IMR-90 (cell line): ENCODE measurements around the gene PRKCG. TPM values are rescaled to one million over a fixed set of nuclear protein-coding genes. Genes with fewer than 3 reads are reported as not detected.

ENCODE experiments used
- ATAC-seq: fragments of 200-7000 bp; cut with Tn5 transposase; 2 replicates; pipeline ENCODE4 v1.9.1; 2020; ENCODE audit warnings: low read depth, mild to moderate bottlenecking, moderate library complexity
- BruUV-seq: library from RNA; stranded (reverse); fragments of 400-500 nt; replicated peaks from 2 replicates; lab custom pipeline; 2021; lab: Mats Ljungman, UMichigan
- CTCF ChIA-PET: fragments of 300-600 bp; formaldehyde crosslinking; extraction: SDS; loops from one replicate; lab custom pipeline; 2021; ENCODE audit warnings: antibody characterized with exemption; lab: Yijun Ruan, JAX
- POLR2A ChIA-PET: fragments of 300-600 bp; sonication (Branson Sonifier 250); formaldehyde crosslinking; loops from one replicate; lab custom pipeline; 2022; ENCODE audit warnings: antibody characterized with exemption; ENCODE audit not compliant: unreplicated experiment; lab: Charles Lee
- DNase-seq: peaks from one replicate; pipeline ENCODE4 v3.0.0; 2013
- H2AFZ ChIP-seq: replicated peaks from 2 replicates; pipeline ENCODE3; 2013; ENCODE audit warnings: low read length, mild to moderate bottlenecking; ENCODE audit not compliant: poor library complexity
- H2AK5ac ChIP-seq: 2 replicates; pipeline ENCODE4 v1.6.1; 2013; ENCODE audit warnings: low read depth, low read length, inconsistent platforms
- H2AK9ac ChIP-seq: replicated peaks from 2 replicates; pipeline ENCODE3; 2013; ENCODE audit warnings: mild to moderate bottlenecking, low read depth, low read length, moderate library complexity; ENCODE audit not compliant: poor library complexity
- H2BK120ac ChIP-seq: 2 replicates; pipeline ENCODE4 v1.6.1; 2013; ENCODE audit warnings: low read depth, low read length, inconsistent platforms
- H2BK15ac ChIP-seq: 3 replicates; pipeline ENCODE4 v1.6.1; 2013; ENCODE audit warnings: low read depth, low read length, inconsistent platforms
- H2BK20ac ChIP-seq: 2 replicates; pipeline ENCODE4 v1.6.1; 2013; ENCODE audit warnings: low read depth, mild to moderate bottlenecking, inconsistent platforms, low read length, moderate library complexity
- H2BK5ac ChIP-seq: 2 replicates; pipeline ENCODE4 v1.6.1; 2013; ENCODE audit warnings: mild to moderate bottlenecking, low read depth, low read length, inconsistent platforms; ENCODE audit not compliant: poor library complexity, severe bottlenecking
- H3K14ac ChIP-seq: replicated peaks from 2 replicates; pipeline ENCODE4 v1.6.1; 2013; ENCODE audit warnings: low read depth, low read length, inconsistent platforms
- H3K18ac ChIP-seq: 2 replicates; pipeline ENCODE4 v1.6.1; 2013; ENCODE audit warnings: low read depth, low read length, control low read depth
- H3K23ac ChIP-seq: 2 replicates; pipeline ENCODE4 v1.6.1; 2013; ENCODE audit warnings: low read depth, low read length, inconsistent platforms
- H3K27ac ChIP-seq: 2 replicates; pipeline ENCODE4 v1.5.1; 2013; ENCODE audit warnings: mild to moderate bottlenecking, control low read depth, low read length; ENCODE audit not compliant: insufficient read depth
- H3K27me3 ChIP-seq: 2 replicates; pipeline ENCODE4 v1.6.1; 2013; ENCODE audit warnings: low read length; ENCODE audit not compliant: control insufficient read depth, insufficient read depth
- H3K36me3 ChIP-seq: 2 replicates; pipeline ENCODE4 v1.6.1; 2013; ENCODE audit warnings: low read length, mixed read lengths; ENCODE audit not compliant: control insufficient read depth, insufficient read depth
- H3K4ac ChIP-seq: 2 replicates; pipeline ENCODE4 v1.6.1; 2013; ENCODE audit warnings: low read depth, low read length, inconsistent platforms
- H3K4me1 ChIP-seq: 2 replicates; pipeline ENCODE4 v1.6.1; 2013; ENCODE audit warnings: low read length, mixed read lengths; ENCODE audit not compliant: control insufficient read depth, insufficient read depth
- H3K4me2 ChIP-seq: 2 replicates; pipeline ENCODE4 v1.6.1; 2013; ENCODE audit warnings: low read depth, mild to moderate bottlenecking, control low read depth, low read length, moderate library complexity
- H3K4me3 ChIP-seq: 2 replicates; pipeline ENCODE4 v1.5.1; 2013; ENCODE audit warnings: low read depth, mild to moderate bottlenecking, control low read depth, low read length, moderate library complexity; ENCODE audit not compliant: insufficient read depth
- H3K56ac ChIP-seq: 2 replicates; pipeline ENCODE4 v1.6.1; 2013; ENCODE audit warnings: low read length, inconsistent platforms; ENCODE audit not compliant: insufficient read depth; ENCODE audit errors: extremely low read depth
- H3K79me1 ChIP-seq, 2 experiments: 2 replicates each; pipeline ENCODE4 v1.6.1; 2013; ENCODE audit warnings: low read length in 2 of 2, inconsistent platforms in 1 of 2, low read depth in 1 of 2
- H3K9ac ChIP-seq: 2 replicates; pipeline ENCODE4 v1.6.1; 2013; ENCODE audit warnings: low read depth, low read length, control low read depth
- H3K9me1 ChIP-seq: 2 replicates; pipeline ENCODE4 v1.6.1; 2013; ENCODE audit warnings: low read length, inconsistent platforms; ENCODE audit not compliant: insufficient read depth
- H3K9me3 ChIP-seq: 2 replicates; pipeline ENCODE4 v1.6.1; 2013; ENCODE audit warnings: low read length; ENCODE audit not compliant: control insufficient read depth, insufficient read depth
- H4K20me1 ChIP-seq: 2 replicates; pipeline ENCODE4 v1.6.1; 2013; ENCODE audit warnings: low read length, inconsistent platforms; ENCODE audit not compliant: insufficient read depth
- H4K5ac ChIP-seq: 2 replicates; pipeline ENCODE4 v1.6.1; 2013; ENCODE audit warnings: mild to moderate bottlenecking, low read depth, low read length, control low read depth
- H4K8ac ChIP-seq, 2 experiments: 2 replicates each; pipeline ENCODE4 v1.6.1; 2013; ENCODE audit warnings: low read depth in 2 of 2, low read length in 2 of 2, control low read depth in 1 of 2, inconsistent platforms in 1 of 2
- H4K91ac ChIP-seq: 2 replicates; pipeline ENCODE4 v1.6.1; 2013; ENCODE audit warnings: low read depth, low read length, inconsistent platforms; ENCODE audit not compliant: insufficient read depth
- CHD1 ChIP-seq: IDR thresholded peaks from 2 replicates; pipeline ENCODE4 v1.6.1; 2012; ENCODE audit warnings: low read depth, low read length, improper control_type of control experiment
- RFX5 ChIP-seq: IDR thresholded peaks from 2 replicates; pipeline ENCODE4 v1.8.0; 2012; ENCODE audit warnings: low read depth, mild to moderate bottlenecking, low read length, moderate library complexity
- SMC3 ChIP-seq: fragments of 150-350 bp; IDR thresholded peaks from 2 replicates; pipeline ENCODE4 v1.6.1; 2016; ENCODE audit warnings: low read depth, mild to moderate bottlenecking, antibody characterized with exemption, low read length, moderate library complexity
- USF2 ChIP-seq: fragments of 150-350 bp; IDR thresholded peaks from 2 replicates; pipeline ENCODE4 v1.6.1; 2017; ENCODE audit warnings: mild to moderate bottlenecking, antibody characterized with exemption, low read length, low read depth
- WGBS, 2 experiments: methylation state at CpG; one replicate each; pipeline versions ENCODE4 v1.1.5 to v1.1.7; 2013; ENCODE audit warnings: missing lambda C conversion rate in 2 of 2; ENCODE audit not compliant: insufficient read length in 1 of 2; ENCODE audit errors: extremely low coverage in 2 of 2; 5-methylcytosine and 5-hydroxymethylcytosine counted together
- dilution Hi-C: fragments of 300-500 bp; cut with HindIII; formaldehyde crosslinking; loops from one replicate; pipeline ENCODE4 v1.14.3; 2018; ENCODE audit warnings: low sequenced_read_pairs; ENCODE audit not compliant: unreplicated experiment
- in situ Hi-C: fragments of 300-500 bp; cut with MboI; formaldehyde crosslinking; loops from 3 replicates; pipeline ENCODE4 v1.14.3; 2019; ENCODE audit warnings: low sequenced_read_pairs, inconsistent platforms, mixed read lengths
- intact Hi-C: fragments of 100-400 bp; cut with micrococcal nuclease; formaldehyde crosslinking; loops from 2 replicates; pipeline ENCODE4 v1.10.0; 2022
- polyA plus RNA-seq, 3 experiments: library from polyadenylated mRNA; depleted of rRNA; stranded (reverse); fragments of >200 nt; gene quantifications; 2 replicates each; pipeline ENCODE4 v1.2.3, GENCODE V29; 2012; ENCODE audit warnings: low replicate concordance in 1 of 3
- total RNA-seq: library from RNA; depleted of rRNA; stranded (reverse); fragments of >200 nt; gene quantifications from 2 replicates; pipeline ENCODE4 v1.2.3, GENCODE V29; 2012

Gene PRKCG
- total and polyA plus RNA-seq, 2 of the 4 experiments (the other 2 are of a cell fraction), result not detected

GRCh38 chr19:53917356-53917755 lies 35.4 kb downstream of the PRKCG start:
- 76% methylated on average over 6 of the region's 7 CpGs; no CpG with 5 or more reads in 1 of the 2 experiments for WGBS, 2 experiments
- H4K8ac ChIP-seq, result no peak overlapping the region
- no peak overlapping the region for H2AK9ac ChIP-seq
- no peak overlapping the region for H3K14ac ChIP-seq
- H3K4me3 ChIP-seq, result no peak overlapping the region
- POLR2A ChIA-PET, result no interaction called here
- no peak overlapping the region for H3K56ac ChIP-seq
- no peak overlapping the region for H2BK5ac ChIP-seq
- H3K9ac ChIP-seq, result no peak overlapping the region
- no peak overlapping the region for H3K27ac ChIP-seq
- H4K20me1 ChIP-seq, result no peaks in the 10 kb centered on the region
- no peak overlapping the region for H3K23ac ChIP-seq
- ATAC-seq, result no peak
- no peak overlapping the region for H2BK20ac ChIP-seq
- H2BK15ac ChIP-seq, result no peak overlapping the region
- no peaks in the 10 kb centered on the region for H3K9me3 ChIP-seq
- CTCF ChIA-PET, result no interaction called here
- no peaks in the 10 kb centered on the region for H3K9me1 ChIP-seq
- no peak overlapping the region for H2BK120ac ChIP-seq
- no peaks in the 10 kb centered on the region for H3K27me3 ChIP-seq
- no peaks in the 10 kb centered on the region for H3K4me1 ChIP-seq
- intact Hi-C loops, result no loop called here
- dilution Hi-C loops, result no loop called here
- H3K79me1 ChIP-seq, result no peaks in the 10 kb centered on the region
- no peak overlapping the region for H3K4ac ChIP-seq
- H3K36me3 ChIP-seq, result peaks cover 2% of the 10 kb centered on the region
- H2AK5ac ChIP-seq, result no peak overlapping the region
- no peak overlapping the region for H2AFZ ChIP-seq
- TF ChIP-seq CHD1, result no peak
- no peak for TF ChIP-seq SMC3
- no peak for TF ChIP-seq USF2
- TF ChIP-seq RFX5, result no peak
- no peak overlapping the region for H3K4me2 ChIP-seq
- H4K5ac ChIP-seq, result no peak overlapping the region
- BruUV-seq, result no TSS peak
- DNase-seq, result no peak
- in situ Hi-C loops, result no loop called here
- no peak overlapping the region for H4K91ac ChIP-seq
- no peak overlapping the region for H3K18ac ChIP-seq
